K562 (cell line): ENCODE results near the gene CMTM4. TPM values are rescaled to one million over a fixed set of nuclear protein-coding genes. Genes with fewer than 3 reads are reported as not detected.

Experiments
- ASH1L ChIP-seq: fragments of 450-650 bp; IDR thresholded peaks from 2 replicates; pipeline ENCODE4 v1.6.1; 2018; ENCODE audit warnings: borderline replicate concordance, mild to moderate bottlenecking, low read depth; ENCODE audit not compliant: partially characterized antibody
- ATF1 ChIP-seq, 2 experiments: fragments of 450-650 bp in 1 of 2; IDR thresholded peaks; 2 replicates each; pipeline ENCODE4 v1.6.1; 2016; ENCODE audit warnings: missing compliant biosample characterization in 1 of 2, missing genetic modification characterization in 1 of 2
- ATF3 ChIP-seq, 2 experiments: fragments of 450-650 bp in 1 of 2; sonication (generic) in 1 of 2; formaldehyde crosslinking in 1 of 2; IDR thresholded peaks in 1 of 2; conservative IDR thresholded peaks in 1 of 2; 2 replicates each; pipeline versions ENCODE4 v1.6.1 to v1.8.1; 2016 to 2023; ENCODE audit warnings: mild to moderate bottlenecking in 2 of 2, moderate library complexity in 2 of 2, inconsistent platforms in 1 of 2, missing genetic modification reagents in 1 of 2
- BCOR ChIP-seq: fragments of 450-650 bp; IDR thresholded peaks from 2 replicates; pipeline ENCODE4 v1.6.1; 2016
- BRCA1 ChIP-seq, 2 experiments: fragments of 450-650 bp in 1 of 2; sonication (generic) in 1 of 2; formaldehyde crosslinking in 1 of 2; IDR thresholded peaks; 2 replicates each; pipeline versions ENCODE4 v1.5.0 to v1.6.1; 2017 to 2020; ENCODE audit warnings: mild to moderate bottlenecking in 1 of 2, missing genetic modification reagents in 1 of 2
- FOXJ3 ChIP-seq: sonication (generic); formaldehyde crosslinking; IDR thresholded peaks from 2 replicates; pipeline ENCODE4 v1.4.0; 2020; ENCODE audit warnings: mild to moderate bottlenecking, missing genetic modification reagents
- HMG20A ChIP-seq: fragments of 450-650 bp; formaldehyde crosslinking; conservative IDR thresholded peaks from 2 replicates; pipeline ENCODE4 v1.4.0; 2020; ENCODE audit warnings: mild to moderate bottlenecking, mixed read lengths
- HOXB6 ChIP-seq: fragments of 250-450 bp; sonication (Bioruptor Pico); IDR thresholded peaks from 2 replicates; pipeline ENCODE4 v1.5.1; 2022; ENCODE audit warnings: mild to moderate bottlenecking, borderline replicate concordance
- MTA3 ChIP-seq: fragments of 450-650 bp; formaldehyde crosslinking; IDR thresholded peaks from 2 replicates; pipeline ENCODE4 v1.6.1; 2017; ENCODE audit warnings: mild to moderate bottlenecking, borderline replicate concordance
- MYC ChIP-seq, 2 experiments: fragments of 250-450 bp in 1 of 2; sonication (Bioruptor Pico) in 1 of 2; IDR thresholded peaks; 2 replicates each; pipeline versions ENCODE4 v1.5.1 to v1.6.1; 2012 to 2021; ENCODE audit warnings: low read depth in 2 of 2, borderline replicate concordance in 1 of 2, improper control_type of control experiment in 1 of 2, low read length in 1 of 2, mild to moderate bottlenecking in 1 of 2, moderate library complexity in 1 of 2
- NBN ChIP-seq: fragments of 450-650 bp; IDR thresholded peaks from 2 replicates; pipeline ENCODE4 v1.6.1; 2016; ENCODE audit warnings: low read depth, mild to moderate bottlenecking
- RERE ChIP-seq: sonication (generic); formaldehyde crosslinking; IDR thresholded peaks from 2 replicates; pipeline ENCODE4 v1.8.0; 2023; ENCODE audit warnings: missing genetic modification reagents, mild to moderate bottlenecking, borderline replicate concordance
- SMARCA4 ChIP-seq: fragments of 450-650 bp; IDR thresholded peaks from 2 replicates; pipeline ENCODE4 v1.6.1; 2016
- U2AF2 ChIP-seq: fragments of 200-400 bp; formaldehyde crosslinking; optimal IDR thresholded peaks from 2 replicates; pipeline ENCODE3; 2017; ENCODE audit warnings: low read depth, mild to moderate bottlenecking, low read length
- ZBED1 ChIP-seq: IDR thresholded peaks from 2 replicates; pipeline ENCODE4 v1.6.1; 2014
- ZKSCAN8 ChIP-seq: fragments of 200-800 bp; sonication (Bioruptor generic); IDR thresholded peaks from 2 replicates; pipeline ENCODE4 v1.6.1; 2016; ENCODE audit warnings: missing genetic modification characterization, missing compliant biosample characterization
- ZNF316 ChIP-seq: fragments of 450-650 bp; IDR thresholded peaks from 2 replicates; pipeline ENCODE4 v1.6.1; 2016
- ZNF639 ChIP-seq, 2 experiments: fragments of 200-800 bp in 1 of 2; sonication (Bioruptor generic) in 1 of 2; sonication (generic) in 1 of 2; formaldehyde crosslinking in 1 of 2; IDR thresholded peaks in 1 of 2; conservative IDR thresholded peaks in 1 of 2; 2 replicates each; pipeline versions ENCODE4 v1.5.0 to v1.6.1; 2016 to 2020; ENCODE audit warnings: missing compliant biosample characterization in 1 of 2, missing genetic modification characterization in 1 of 2, missing genetic modification reagents in 1 of 2
- polyA plus RNA-seq, 8 experiments: library from polyadenylated mRNA; depleted of rRNA in 4 of 8; stranded (reverse) in 5 of 8; unstranded in 3 of 8; fragments of >200 nt; fragmentation: Nextera tagmentation in 2 of 8; fragmentation: Illumina TruSeq in 1 of 8; extraction: Ambion mirVana in 2 of 8; extraction: Trizol in 1 of 8; gene quantifications; 2 replicates each; pipeline versions ENCODE4 v1.2.1 to v1.2.3, GENCODE V29; 2011 to 2014; ENCODE audit warnings: inconsistent platforms in 1 of 8, missing spikeins in 1 of 8
- total RNA-seq, 7 experiments: library from RNA; depleted of rRNA in 6 of 7; stranded (reverse); fragments of >200 nt in 6 of 7; fragmentation: Illumina TruSeq in 2 of 7; extraction: Trizol in 2 of 7; gene quantifications; 2 replicates each; pipeline versions ENCODE4 v1.2.1 to v1.2.3, GENCODE V29; 2011 to 2021; ENCODE audit warnings: low replicate concordance in 1 of 7

The CMTM4 gene
- total and polyA plus RNA-seq, 9 of the 15 experiments (the other 6 are each of a cell fraction or from before 2014, with no cell fraction given) = 2.0 to 21.3 (median 12.5) TPM

DNA sequence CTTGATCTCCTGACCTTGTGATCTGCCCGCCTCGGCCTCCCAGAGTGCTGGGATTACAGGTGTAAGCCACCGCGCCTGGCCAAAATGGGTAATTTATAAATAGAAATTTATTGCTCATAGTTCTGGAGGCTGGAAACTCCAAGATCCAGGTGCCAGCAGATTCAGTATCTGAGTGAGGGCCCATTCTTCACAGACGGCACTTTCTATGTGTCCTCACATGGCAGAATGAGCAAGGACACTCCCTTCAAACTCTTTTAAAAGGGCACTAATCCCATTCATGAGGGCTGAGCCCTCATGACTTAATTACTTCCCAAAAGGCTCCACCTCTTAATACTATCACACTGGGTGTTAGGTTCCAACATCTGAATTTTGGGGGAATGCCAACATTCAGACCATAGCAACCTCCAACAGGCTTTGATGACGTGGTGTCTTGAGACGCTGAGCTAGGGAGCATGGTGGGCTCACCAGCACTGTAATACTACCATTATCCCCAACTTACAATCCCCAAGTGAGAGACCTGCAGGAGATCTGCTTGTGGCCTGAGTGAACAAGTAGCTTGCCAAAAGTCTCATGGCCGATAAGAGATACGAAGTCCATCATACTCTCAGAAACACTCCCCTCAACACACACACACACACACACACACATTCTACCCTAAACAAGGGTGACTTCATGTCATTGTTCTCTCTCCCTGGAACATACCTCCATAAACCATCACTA lies 8.5 kb downstream of the CMTM4 start (continued):
- 0 out of 2 replicates have a peak, but pooled peaks have one; percentile 3 for TF ChIP-seq ZNF316
- peak; percentile 46 for TF ChIP-seq SMARCA4
- no peak for TF ChIP-seq ZNF639 (CRISPR knock-in tag; conservative IDR thresholded peaks at IDR 0.05 in 1 of 2, IDR thresholded peaks at IDR 0.05 in 1 of 2)
- TF ChIP-seq ZBED1 = no peak
- TF ChIP-seq ATF1 (CRISPR knock-in tag; IDR thresholded peaks at IDR 0.05) = no peak
- TF ChIP-seq ATF1 (tag; IDR thresholded peaks at IDR 0.05) = peak; percentile 73
- TF ChIP-seq RERE (CRISPR knock-in tag) = no peak
- TF ChIP-seq NBN = peak; percentile 61; the same call in 1 of the 2 replicates
- TF ChIP-seq ASH1L = no peak
- no peak for TF ChIP-seq U2AF2
- 0 out of 2 replicates have a peak, but pooled peaks have one; percentile 17 for TF ChIP-seq MYC (IDR thresholded peaks at IDR 0.05; ENCODE audit: low read depth, low read length)
- TF ChIP-seq MYC (CRISPR knock-in tag; IDR thresholded peaks at IDR 0.05; ENCODE audit: borderline replicate concordance, low read depth) = no peak
- no peak for TF ChIP-seq FOXJ3 (CRISPR knock-in tag)
- TF ChIP-seq BCOR = no peak
- 0 out of 2 replicates have a peak, but pooled peaks have one; percentile 34 for TF ChIP-seq MTA3
- TF ChIP-seq HOXB6 (CRISPR knock-in tag) = no peak
- TF ChIP-seq BRCA1 (IDR thresholded peaks at IDR 0.05) = no peak
- TF ChIP-seq BRCA1 (CRISPR knock-in tag; IDR thresholded peaks at IDR 0.05) = no peak
- peak; percentile 62 for TF ChIP-seq ATF3 (IDR thresholded peaks at IDR 0.05)
- no peak for TF ChIP-seq ATF3 (CRISPR knock-in tag; conservative IDR thresholded peaks at IDR 0.05)
- no peak for TF ChIP-seq HMG20A (CRISPR knock-in tag)
- no peak for TF ChIP-seq ZKSCAN8
